Cortex of kidney (tissue), 1 donor: ENCODE data around the gene STAT5B.
"Not testable (repeated sequence)": the region's sequence is repeated elsewhere in the genome, so short reads cannot be mapped to it uniquely, and the experiment has no call there.

Experiments
- DNase-seq: peaks from one replicate; lab custom pipeline; 2025; lab: John Stamatoyannopoulos, UW

The STAT5B gene

GRCh38 chr17:42305543-42306384 is 29.6 kb upstream of the STAT5B start:
- DNase-seq = no peak

DNA sequence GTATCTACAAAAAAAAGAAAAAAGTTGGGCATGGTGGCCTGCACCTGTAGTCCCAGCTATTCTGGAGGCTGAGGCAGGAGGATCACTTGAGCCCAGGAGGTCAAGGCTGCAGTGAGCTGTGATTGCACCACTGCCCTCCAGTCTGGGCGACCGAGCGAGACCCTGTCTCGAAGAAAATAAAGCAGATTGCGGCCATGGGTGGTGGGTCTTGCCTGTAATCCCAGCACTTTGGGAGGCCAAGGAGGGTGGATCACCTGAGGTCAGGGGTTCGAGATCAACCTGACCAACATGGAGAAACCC is 28.8 kb upstream of the STAT5B start:
- not testable (repeated sequence) for DNase-seq

DNA sequence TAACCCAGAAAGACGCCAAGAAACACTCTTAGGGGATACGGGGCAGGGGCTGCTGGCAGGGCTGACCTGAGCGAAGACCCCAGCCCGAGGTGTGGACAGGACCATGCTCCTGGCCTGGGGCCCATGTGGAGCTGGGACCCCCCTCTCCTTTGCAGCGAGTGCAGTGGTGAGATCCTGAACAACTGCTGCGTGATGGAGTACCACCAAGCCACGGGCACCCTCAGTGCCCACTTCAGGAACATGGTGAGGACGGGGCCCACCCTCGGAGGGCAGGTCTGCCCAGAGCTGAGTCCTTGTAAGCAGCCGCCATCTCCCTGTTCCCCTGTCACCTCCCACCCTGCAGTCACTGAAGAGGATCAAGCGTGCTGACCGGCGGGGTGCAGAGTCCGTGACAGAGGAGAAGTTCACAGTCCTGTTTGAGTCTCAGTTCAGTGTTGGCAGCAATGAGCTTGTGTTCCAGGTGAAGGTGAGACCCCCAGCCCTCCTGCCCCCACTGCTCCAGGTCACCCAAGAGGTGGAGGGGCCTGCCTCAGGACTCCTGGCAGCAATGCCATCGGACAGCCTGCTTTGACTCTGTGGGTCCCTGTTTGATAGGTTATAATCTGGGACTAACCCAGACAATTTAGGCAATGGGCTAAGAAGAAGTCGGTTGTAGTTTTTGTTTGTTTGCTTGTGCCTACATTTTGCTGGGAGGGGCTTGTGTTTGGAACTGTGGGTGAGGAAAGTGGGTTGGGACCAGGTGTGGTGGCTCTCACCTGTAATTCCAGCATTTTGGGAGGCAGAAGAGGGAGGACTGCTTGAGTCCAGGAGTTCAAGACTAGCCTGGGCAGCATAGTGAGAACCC is 28.2 kb upstream of the STAT5B start:
- DNase-seq = no peak

DNA sequence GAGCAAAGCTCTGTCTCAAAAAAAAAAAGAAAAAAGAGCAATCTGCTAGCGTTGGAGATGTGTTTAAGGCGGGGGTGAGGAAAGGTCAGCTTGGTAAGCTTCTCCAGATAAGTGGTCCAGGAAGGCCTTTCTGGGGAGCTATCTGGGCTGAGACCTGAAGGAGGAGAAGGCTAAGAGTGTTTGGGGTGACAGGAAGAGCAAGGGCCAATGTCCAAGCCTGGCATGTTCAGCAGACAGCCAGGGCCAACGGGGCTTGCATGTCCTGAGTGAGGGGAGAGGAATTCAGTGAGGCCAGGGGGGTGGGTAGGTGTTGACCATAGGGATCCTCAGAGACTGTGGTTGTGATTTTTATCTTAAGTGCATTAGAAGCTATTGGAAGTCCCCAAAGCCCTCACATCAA is 27.5 kb upstream of the STAT5B start:
- DNase-seq = no peak

GRCh38 chr17:42301022-42301421 is 24.8 kb upstream of the STAT5B start:
- no peak for DNase-seq

DNA sequence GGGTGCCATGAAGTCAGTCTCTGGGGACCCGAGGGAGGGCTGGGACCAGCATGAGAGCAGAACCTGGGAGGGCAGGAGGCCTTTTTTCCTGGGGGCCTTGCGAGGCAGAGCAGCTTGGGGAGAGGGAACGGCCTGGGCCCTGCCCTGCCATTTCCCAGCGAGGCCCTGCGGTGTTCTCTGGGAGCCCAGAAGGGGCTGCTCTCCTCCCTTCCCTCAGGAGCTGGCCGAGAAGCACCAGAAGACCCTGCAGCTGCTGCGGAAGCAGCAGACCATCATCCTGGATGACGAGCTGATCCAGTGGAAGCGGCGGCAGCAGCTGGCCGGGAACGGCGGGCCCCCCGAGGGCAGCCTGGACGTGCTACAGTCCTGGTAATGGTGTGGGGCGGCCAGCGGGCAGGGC is 23.7 kb upstream of the STAT5B start:
- not testable (repeated sequence) for DNase-seq

GRCh38 chr17:42299361-42299760 is 23.2 kb upstream of the STAT5B start:
- DNase-seq = not testable (repeated sequence)

- DNase-seq = not testable (repeated sequence)
These were observed 21.6 kb upstream of the STAT5B start for GRCh38 chr17:42297775-42298174.

DNA sequence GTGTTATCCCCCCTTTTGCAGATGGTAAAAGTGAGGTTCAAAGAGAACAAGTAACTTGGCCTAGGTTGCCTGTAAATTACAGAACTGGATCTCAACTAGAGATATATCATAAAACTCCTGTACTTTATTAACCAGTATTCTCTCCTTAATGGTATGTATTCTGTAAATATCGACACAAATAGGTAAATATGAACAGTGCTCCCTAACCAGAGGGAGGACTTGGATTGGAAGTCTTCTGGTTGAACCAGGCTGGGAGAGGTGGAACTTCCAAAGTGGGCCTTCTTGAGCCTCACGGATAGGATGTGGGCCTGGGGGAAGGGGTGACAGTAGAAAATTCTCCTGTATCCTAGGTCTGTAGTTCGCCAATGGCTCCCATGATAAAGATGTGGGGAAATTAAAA is 19.8 kb upstream of the STAT5B start:
- DNase-seq = no peak

- no peak for DNase-seq
These were observed 18.5 kb upstream of the STAT5B start for GRCh38 chr17:42294469-42295398.

DNA sequence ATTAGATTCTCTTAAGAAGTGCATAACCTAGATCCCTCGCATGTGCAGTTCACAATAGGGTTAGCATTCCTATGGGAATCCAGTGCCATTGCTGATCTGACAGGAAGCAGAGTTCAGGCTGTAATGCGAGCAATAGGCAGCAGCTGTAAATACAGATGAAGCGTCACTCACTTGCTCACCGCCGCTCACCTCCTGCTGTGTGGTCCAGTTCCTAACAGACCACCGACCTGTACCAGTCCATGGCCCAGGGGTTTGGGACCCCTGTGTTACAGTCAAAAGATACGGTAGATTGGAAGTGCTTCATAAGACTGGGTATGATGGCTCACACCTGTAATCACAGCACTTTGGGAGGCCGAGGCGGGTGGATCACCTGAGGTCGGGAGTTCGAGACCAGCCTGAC is 14.9 kb upstream of the STAT5B start:
- no peak for DNase-seq

GRCh38 chr17:42290577-42290976 is 14.4 kb upstream of the STAT5B start:
- DNase-seq = no peak

DNA sequence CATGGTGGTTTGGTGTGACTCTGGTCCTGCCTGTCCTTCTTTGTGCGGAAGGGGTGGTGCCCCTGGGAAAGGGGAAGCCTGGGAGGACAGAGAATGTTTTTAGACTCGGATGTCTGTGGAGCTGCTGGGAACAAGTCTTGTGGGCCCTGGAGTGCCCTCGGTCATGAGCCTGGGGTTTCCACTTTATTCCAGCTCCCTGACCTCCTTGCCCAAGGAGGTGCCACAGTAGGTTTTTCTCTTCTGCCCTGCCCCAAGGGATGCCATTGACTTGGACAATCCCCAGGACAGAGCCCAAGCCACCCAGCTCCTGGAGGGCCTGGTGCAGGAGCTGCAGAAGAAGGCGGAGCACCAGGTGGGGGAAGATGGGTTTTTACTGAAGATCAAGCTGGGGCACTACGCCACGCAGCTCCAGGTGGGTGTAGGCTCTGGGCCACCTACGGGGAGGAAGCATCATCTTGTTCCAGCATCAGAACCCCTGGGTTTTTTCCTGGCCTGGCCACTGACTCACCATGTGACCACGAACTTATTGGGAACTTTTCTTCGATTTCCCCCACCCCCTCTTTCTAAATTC is 13.5 kb upstream of the STAT5B start:
- DNase-seq = no peak

- DNase-seq = no peak
These were observed 12.8 kb upstream of the STAT5B start for GRCh38 chr17:42288803-42289610.

DNA sequence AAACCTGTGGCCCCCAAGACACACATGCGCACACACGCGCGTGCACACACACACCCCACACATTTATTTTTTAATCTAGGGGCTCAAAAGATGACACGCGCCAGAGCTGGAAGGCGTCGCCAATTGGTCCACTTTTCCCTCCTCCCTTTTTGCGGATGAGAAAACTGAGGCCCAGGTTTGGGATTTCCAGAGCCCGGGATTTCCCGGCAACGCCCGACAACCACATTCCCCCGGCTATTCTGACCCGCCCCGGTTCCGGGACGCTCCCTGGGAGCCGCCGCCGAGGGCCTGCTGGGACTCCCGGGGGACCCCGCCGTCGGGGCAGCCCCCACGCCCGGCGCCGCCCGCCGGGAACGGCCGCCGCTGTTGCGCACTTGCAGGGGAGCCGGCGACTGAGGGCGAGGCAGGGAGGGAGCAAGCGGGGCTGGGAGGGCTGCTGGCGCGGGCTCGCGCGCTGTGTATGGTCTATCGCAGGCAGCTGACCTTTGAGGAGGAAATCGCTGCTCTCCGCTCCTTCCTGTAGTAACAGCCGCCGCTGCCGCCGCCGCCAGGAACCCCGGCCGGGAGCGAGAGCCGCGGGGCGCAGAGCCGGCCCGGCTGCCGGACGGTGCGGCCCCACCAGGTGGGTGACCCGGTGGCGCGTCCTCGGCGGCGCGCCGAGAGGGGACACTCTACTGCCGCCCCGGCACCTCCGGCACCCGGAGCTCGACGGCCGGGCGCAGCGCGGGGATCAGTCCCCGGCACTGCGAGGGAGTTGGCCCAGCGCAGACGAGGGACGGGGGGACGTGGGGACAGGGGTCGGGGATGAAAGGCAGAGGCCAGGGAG is 12.0 kb upstream of the STAT5B start, which contains the start of gene STAT5A:
Gene STAT5A, plus strand, starts transcription at position 522 of the 826 bp plus-strand sequence. CDS start 914 bp downstream, outside the sequence.
- DNase-seq = no peak

- DNase-seq = no peak
These were observed 11.2 kb upstream of the STAT5B start for GRCh38 chr17:42287305-42287976.

DNA sequence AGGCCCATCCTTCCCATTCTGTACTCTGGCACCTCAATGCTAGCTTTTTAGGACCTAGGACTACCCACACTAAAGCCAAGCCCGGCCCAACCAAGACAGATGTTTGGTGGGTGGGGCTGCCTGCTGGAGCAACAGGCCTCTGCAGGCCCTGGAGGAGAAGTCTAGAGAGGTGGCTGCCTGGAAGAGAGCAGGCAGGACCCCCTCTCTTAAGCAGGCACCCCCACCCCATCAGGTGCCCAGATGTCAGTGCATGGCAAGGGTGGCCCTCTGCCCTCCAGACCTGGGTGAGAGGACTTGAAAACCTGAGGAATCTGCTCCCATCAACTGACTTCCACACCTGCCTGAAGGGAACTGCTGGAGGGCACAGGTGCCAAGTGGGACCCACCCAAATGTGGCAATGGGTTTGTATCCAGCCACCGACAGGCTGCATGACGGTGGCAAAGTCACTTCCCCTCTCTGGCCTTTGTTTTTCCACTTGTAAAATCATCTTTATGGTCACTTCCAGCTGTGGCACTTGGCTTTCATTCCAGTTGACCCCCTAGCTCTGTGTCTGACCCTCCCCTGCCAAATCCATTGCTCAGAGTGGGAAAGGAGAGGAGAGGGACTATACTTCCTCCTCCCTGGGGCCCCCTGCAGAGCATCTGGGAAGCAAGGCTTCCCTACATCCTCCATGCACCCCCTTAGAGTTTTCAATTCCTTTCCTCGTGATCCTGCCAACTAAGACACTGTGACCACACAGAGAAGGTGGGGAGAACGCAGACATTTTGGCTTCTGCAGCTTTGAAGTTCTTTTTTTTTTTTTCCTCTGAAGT is 10.4 kb upstream of the STAT5B start:
- no peak for DNase-seq

- DNase-seq = no peak
These were observed 9.3 kb upstream of the STAT5B start for GRCh38 chr17:42285346-42286050.
